SK-N-SH (cell line): ENCODE data around the gene RASGRP4. TPM values are rescaled to one million over a fixed set of nuclear protein-coding genes. Genes with fewer than 3 reads are reported as not detected.

ENCODE experiments used
- CTCF ChIA-PET: fragments of 300-600, 350-600 bp; formaldehyde crosslinking; extraction: SDS; loops from one replicate; lab custom pipeline; 2021; lab: Yijun Ruan, JAX
- POLR2A ChIA-PET: fragments of 350-600 bp; sonication (Branson Sonifier 250); formaldehyde crosslinking; extraction: SDS; loops from one replicate; lab custom pipeline; 2020; ENCODE audit warnings: antibody characterized with exemption, inconsistent platforms; lab: Yijun Ruan, JAX
- DNase-seq: peaks from one replicate; pipeline ENCODE4 v3.0.0; 2012
- H2AFZ ChIP-seq: fragments of 200-600 bp; sonication (generic); 2 replicates; pipeline ENCODE4 v1.8.1; 2016; ENCODE audit warnings: antibody characterized with exemption, mild to moderate bottlenecking, low read depth
- H3F3A ChIP-seq: fragments of 200-600 bp; sonication (generic); replicated peaks from 2 replicates; pipeline ENCODE3; 2016; ENCODE audit warnings: antibody characterized with exemption, mild to moderate bottlenecking; ENCODE audit not compliant: insufficient read depth
- H3K27ac ChIP-seq, 2 experiments: fragments of 200-500 bp in 1 of 2; fragments of 200-600 bp in 1 of 2; sonication (Bioruptor generic) in 1 of 2; sonication (generic), shearing (Covaris generic) in 1 of 2; 2 replicates each; pipeline versions ENCODE4 v1.5.1 to v1.6.1; 2014 to 2016; ENCODE audit warnings: low read depth in 2 of 2, inconsistent platforms in 1 of 2, low read length in 1 of 2, mild to moderate bottlenecking in 1 of 2, mixed read lengths in 1 of 2
- H3K27me3 ChIP-seq: fragments of 200-600 bp; sonication (generic), shearing (Covaris generic); 2 replicates; pipeline ENCODE4 v1.6.1; 2016; ENCODE audit warnings: mixed run types; ENCODE audit not compliant: insufficient read depth
- H3K36me3 ChIP-seq, 2 experiments: fragments of 200-500 bp in 1 of 2; fragments of 200-600 bp in 1 of 2; sonication (Bioruptor generic) in 1 of 2; sonication (generic) in 1 of 2; replicated peaks in 1 of 2; 2 replicates each; pipeline versions ENCODE3 to v1.5.1; 2014 to 2016; ENCODE audit warnings: low read length in 1 of 2, mild to moderate bottlenecking in 1 of 2; ENCODE audit not compliant: insufficient read depth in 2 of 2, control insufficient read depth in 1 of 2
- H3K4me1 ChIP-seq, 2 experiments: fragments of 200-500 bp in 1 of 2; fragments of 200-600 bp in 1 of 2; sonication (Bioruptor generic) in 1 of 2; sonication (generic), shearing (Covaris generic) in 1 of 2; 2 replicates each; pipeline versions ENCODE4 v1.5.1 to v1.6.1; 2014 to 2016; ENCODE audit warnings: low read depth in 1 of 2, low read length in 1 of 2, mixed run types in 1 of 2; ENCODE audit not compliant: insufficient read depth in 2 of 2, control insufficient read depth in 1 of 2
- H3K4me2 ChIP-seq: fragments of 200-600 bp; sonication (generic), shearing (Covaris generic); 2 replicates; pipeline ENCODE4 v1.6.1; 2017; ENCODE audit warnings: mixed run types
- H3K4me3 ChIP-seq, 2 experiments: fragments of 200-500 bp in 1 of 2; fragments of 200-600 bp in 1 of 2; sonication (Bioruptor generic) in 1 of 2; sonication (generic), shearing (Covaris generic) in 1 of 2; 2 replicates each; pipeline versions ENCODE4 v1.5.1 to v1.8.1; 2014 to 2016; ENCODE audit warnings: low read depth in 2 of 2, inconsistent platforms in 1 of 2, low read length in 1 of 2, mild to moderate bottlenecking in 1 of 2, mixed read lengths in 1 of 2, moderate library complexity in 1 of 2
- H3K79me2 ChIP-seq: fragments of 200-600 bp; sonication (generic); 2 replicates; pipeline ENCODE4 v1.8.1; 2017; ENCODE audit warnings: mild to moderate bottlenecking; ENCODE audit not compliant: insufficient read depth
- H3K9ac ChIP-seq: fragments of 200-600 bp; sonication (generic); 2 replicates; pipeline ENCODE4 v1.6.1; 2017; ENCODE audit warnings: mixed run types
- H3K9me2 ChIP-seq: fragments of 200-600 bp; sonication (generic); 2 replicates; pipeline ENCODE4 v1.6.1; 2017; ENCODE audit warnings: mixed run types
- H3K9me3 ChIP-seq: fragments of 200-600 bp; sonication (generic); 2 replicates; pipeline ENCODE4 v1.6.1; 2017; ENCODE audit warnings: mixed run types, mild to moderate bottlenecking, moderate library complexity
- H4K20me1 ChIP-seq: fragments of 200-600 bp; sonication (generic); 2 replicates; pipeline ENCODE4 v1.6.1; 2017; ENCODE audit warnings: mild to moderate bottlenecking, mixed run types; ENCODE audit not compliant: insufficient read depth
- CHD2 ChIP-seq: fragments of 150-350 bp; IDR thresholded peaks from 2 replicates; pipeline ENCODE4 v1.6.1; 2018; ENCODE audit warnings: low read length; ENCODE audit not compliant: partially characterized antibody
- ELF1 ChIP-seq: IDR thresholded peaks from 2 replicates; pipeline ENCODE4 v1.4.0; 2012
- EP300 ChIP-seq, 2 experiments: IDR thresholded peaks; 2 replicates each; pipeline versions ENCODE4 v1.4.0 to v1.6.1; 2012; ENCODE audit warnings: borderline replicate concordance in 1 of 2, low read depth in 1 of 2, low read length in 1 of 2
- FOSL2 ChIP-seq: IDR thresholded peaks from 2 replicates; pipeline ENCODE4 v1.4.0; 2012; ENCODE audit warnings: low read depth, mild to moderate bottlenecking, moderate library complexity, borderline replicate concordance
- FOXM1 ChIP-seq: IDR thresholded peaks from 2 replicates; pipeline ENCODE4 v1.4.0; 2012; ENCODE audit warnings: low read depth, mild to moderate bottlenecking
- GATA2 ChIP-seq: sonication (generic); formaldehyde crosslinking; IDR thresholded peaks from 2 replicates; pipeline ENCODE4 v1.5.0; 2020; ENCODE audit warnings: mild to moderate bottlenecking, missing genetic modification reagents
- JUND ChIP-seq: IDR thresholded peaks from 2 replicates; pipeline ENCODE4 v1.4.0; 2012
- MAX ChIP-seq: IDR thresholded peaks from 2 replicates; pipeline ENCODE4 v1.4.0; 2012; ENCODE audit warnings: low read depth
- MEF2A ChIP-seq: IDR thresholded peaks from 2 replicates; pipeline ENCODE4 v1.4.0; 2012; ENCODE audit warnings: low read depth, borderline replicate concordance
- NFIC ChIP-seq: IDR thresholded peaks from 2 replicates; pipeline ENCODE4 v1.4.0; 2012; ENCODE audit warnings: borderline replicate concordance
- PBX3 ChIP-seq: IDR thresholded peaks from 2 replicates; pipeline ENCODE4; 2012
- REST ChIP-seq: IDR thresholded peaks from 2 replicates; pipeline ENCODE4 v1.6.1; 2012; ENCODE audit warnings: mild to moderate bottlenecking, low read depth, low read length, moderate library complexity
- RXRA ChIP-seq: IDR thresholded peaks from 2 replicates; pipeline ENCODE4 v1.4.0; 2012; ENCODE audit warnings: low read depth, mild to moderate bottlenecking, borderline replicate concordance
- SIN3A ChIP-seq: IDR thresholded peaks from 2 replicates; pipeline ENCODE4 v1.6.1; 2012; ENCODE audit warnings: low read depth, mild to moderate bottlenecking, low read length, moderate library complexity, borderline replicate concordance
- SMC3 ChIP-seq: IDR thresholded peaks from 2 replicates; pipeline ENCODE4 v1.6.1; 2012; ENCODE audit warnings: low read depth, low read length, improper control_type of control experiment
- TEAD4 ChIP-seq: IDR thresholded peaks from 2 replicates; pipeline ENCODE4 v1.4.0; 2012; ENCODE audit warnings: mild to moderate bottlenecking, borderline replicate concordance; ENCODE audit not compliant: insufficient read depth
- YY1 ChIP-seq: IDR thresholded peaks from 2 replicates; pipeline ENCODE4 v1.4.0; 2012; ENCODE audit warnings: low read depth, mild to moderate bottlenecking
- WGBS: methylation state at CpG from one replicate; pipeline ENCODE4 v1.1.6; 2017; ENCODE audit warnings: low lambda C conversion rate; 5-methylcytosine and 5-hydroxymethylcytosine counted together
- polyA plus RNA-seq, 3 experiments: library from polyadenylated mRNA; depleted of rRNA; stranded (reverse); fragments of >200 nt; gene quantifications; 2 replicates each; pipeline ENCODE4 v1.2.3, GENCODE V29; 2012
- TF ChIP-seq, protein P1 (sequence below): fragments of 150-350 bp; IDR thresholded peaks from 2 replicates; pipeline ENCODE4 v1.6.1; 2016; ENCODE audit warnings: mild to moderate bottlenecking, low read depth, low read length
- TF ChIP-seq, protein P2 (sequence below): IDR thresholded peaks from 2 replicates; pipeline ENCODE4 v1.4.0; 2012; ENCODE audit warnings: low read depth, borderline replicate concordance

RASGRP4 gene
- polyA plus RNA-seq, 1 of the 3 experiments (the other 2 are of a cell fraction) = not detected

- H3K4me2 ChIP-seq = no peak overlapping the region
- CTCF ChIA-PET = no interaction called here
Observed at GRCh38 chr19:38451629-38452028, 25.6 kb upstream of the RASGRP4 start.

More at GRCh38 chr19:38451629-38452028, 25.6 kb upstream of the RASGRP4 start:
- H3K79me2 ChIP-seq = no peaks in the 10 kb centered on the region
- H3K36me3 ChIP-seq = no peaks in the 10 kb centered on the region
- no peaks in the 10 kb centered on the region for H3K9me2 ChIP-seq
- H3K4me1 ChIP-seq = no peaks in the 10 kb centered on the region
- no peak for DNase-seq
- H3K9me3 ChIP-seq = no peaks in the 10 kb centered on the region
- no peaks in the 10 kb centered on the region for H3K27me3 ChIP-seq
- H2AFZ ChIP-seq = no peak overlapping the region
- H4K20me1 ChIP-seq = no peaks in the 10 kb centered on the region
- POLR2A ChIA-PET = no interaction called here
- no peak overlapping the region for H3K9ac ChIP-seq
- WGBS = 34% methylated on average over 3 of the region's 9 CpGs
- no peak overlapping the region for H3K4me3 ChIP-seq
- TF ChIP-seq NFIC = no peak
- no peak for TF ChIP-seq RXRA
- TF ChIP-seq SMC3 = no peak
- TF ChIP-seq JUND = no peak
- TF ChIP-seq SIN3A = no peak
- TF ChIP-seq REST = no peak
- no peak for TF ChIP-seq TEAD4
- TF ChIP-seq PBX3 = no peak
- TF ChIP-seq MAX = no peak
- TF ChIP-seq FOXM1 = no peak
- no peak for TF ChIP-seq YY1
- TF ChIP-seq EP300 (IDR thresholded peaks at IDR 0.05; ENCODE audit: borderline replicate concordance in 1 of 2, low read depth in 1 of 2, low read length in 1 of 2) = no peak
- TF ChIP-seq ELF1 = no peak
- TF ChIP-seq, protein P1, sequence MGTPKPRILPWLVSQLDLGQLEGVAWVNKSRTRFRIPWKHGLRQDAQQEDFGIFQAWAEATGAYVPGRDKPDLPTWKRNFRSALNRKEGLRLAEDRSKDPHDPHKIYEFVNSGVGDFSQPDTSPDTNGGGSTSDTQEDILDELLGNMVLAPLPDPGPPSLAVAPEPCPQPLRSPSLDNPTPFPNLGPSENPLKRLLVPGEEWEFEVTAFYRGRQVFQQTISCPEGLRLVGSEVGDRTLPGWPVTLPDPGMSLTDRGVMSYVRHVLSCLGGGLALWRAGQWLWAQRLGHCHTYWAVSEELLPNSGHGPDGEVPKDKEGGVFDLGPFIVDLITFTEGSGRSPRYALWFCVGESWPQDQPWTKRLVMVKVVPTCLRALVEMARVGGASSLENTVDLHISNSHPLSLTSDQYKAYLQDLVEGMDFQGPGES = no peak
- no peak for TF ChIP-seq GATA2 (CRISPR knock-in tag)
- TF ChIP-seq CHD2 = no peak
- TF ChIP-seq, protein P2, sequence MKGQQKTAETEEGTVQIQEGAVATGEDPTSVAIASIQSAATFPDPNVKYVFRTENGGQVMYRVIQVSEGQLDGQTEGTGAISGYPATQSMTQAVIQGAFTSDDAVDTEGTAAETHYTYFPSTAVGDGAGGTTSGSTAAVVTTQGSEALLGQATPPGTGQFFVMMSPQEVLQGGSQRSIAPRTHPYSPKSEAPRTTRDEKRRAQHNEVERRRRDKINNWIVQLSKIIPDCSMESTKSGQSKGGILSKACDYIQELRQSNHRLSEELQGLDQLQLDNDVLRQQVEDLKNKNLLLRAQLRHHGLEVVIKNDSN = no peak
- no peak for TF ChIP-seq MEF2A
- TF ChIP-seq FOSL2 = no peak
- no peaks in the 10 kb centered on the region for H3F3A ChIP-seq
- H3K27ac ChIP-seq = no peak overlapping the region
